Frontal cortex (tissue), 4 donors: ENCODE measurements around the gene ARIH2. TPM values are rescaled to one million over a fixed set of nuclear protein-coding genes. Genes with fewer than 3 reads are reported as not detected.

ENCODE experiments used
- DNase-seq, 2 donors: peaks; one replicate each; pipeline ENCODE4 v3.0.0; 2012; ENCODE audit warnings: low spot score in 2 of 2
- FAIRE-seq: peaks from 2 replicates; lab custom pipeline; 2012; peaks lifted over from hg19 to GRCh38; lab: Jason Lieb, UNC
- small RNA-seq: library from RNA; depleted of rRNA; stranded (forward); fragments of <200 nt; gene quantifications from one replicate; pipeline ENCODE3, GENCODE V24; 2014
- total RNA-seq: library from RNA; depleted of rRNA; stranded (reverse); fragments of >200 nt; gene quantifications from one replicate; pipeline ENCODE4 v1.2.3, GENCODE V29; 2014
- donor health status: control.
- donor health status: control.
- donor health status: control.

ARIH2 gene
- total RNA-seq, 1 donor from 2014 or later: 59.1 TPM

GRCh38 chr3:49028673-49029562 lies 110.3 kb downstream of the ARIH2 start, which contains the start of gene IMPDH2:
Gene IMPDH2 (minus strand): TSS chr3:49029398. CDS start chr3:49029350, 48 bp downstream.
- peak; percentile 81 to 88 for DNase-seq
- FAIRE-seq: no peak

- no peak for FAIRE-seq
- no peak for DNase-seq
Measured at GRCh38 chr3:49029563-49029884, 110.9 kb downstream of the ARIH2 start.

GRCh38 chr3:49030321-49030720 lies 111.7 kb downstream of the ARIH2 start:
- DNase-seq: no peak
- FAIRE-seq: no peak

GRCh38 chr3:49032646-49033304 lies 114.1 kb downstream of the ARIH2 start:
- DNase-seq (no peak), FAIRE-seq (no peak)

- FAIRE-seq (no peak), DNase-seq (no peak)
Measured at GRCh38 chr3:49034650-49035049, 116.0 kb downstream of the ARIH2 start.

GRCh38 chr3:49035281-49035680 lies 116.6 kb downstream of the ARIH2 start:
- FAIRE-seq (no peak), DNase-seq (no peak)

Small RNA genes within 50 kb of the gene (small RNA-seq; reads per million reads assigned to genes)
- gene MIR191 (3,650 reads per million, percentile 100 among the genes with 10 or more reads in this experiment), gene MIR425 (53.8 reads per million, percentile 98 among the genes with 10 or more reads in this experiment)

Other genes starting within 250 kb of the ARIH2 start
- gene NCKIPSD, start 232.9 kb upstream of the ARIH2 start, total RNA-seq: 6.1 TPM
- gene IP6K2, start 201.6 kb upstream of the ARIH2 start, total RNA-seq: 94.2 TPM
- gene PRKAR2A, start 71.0 kb upstream of the ARIH2 start, total RNA-seq: 32.2 TPM
- 9.0 TPM for gene SLC25A20, start 20.0 kb upstream of the ARIH2 start, total RNA-seq
- 53.8 TPM for gene P4HTM, start 71.4 kb downstream of the ARIH2 start, total RNA-seq
- 111 TPM for gene WDR6, start 88.5 kb downstream of the ARIH2 start, total RNA-seq
- gene DALRD3, start 99.7 kb downstream of the ARIH2 start, total RNA-seq: 51.4 TPM
- gene NDUFAF3, start 103.3 kb downstream of the ARIH2 start, total RNA-seq: 31.8 TPM
- 190 TPM for gene IMPDH2, start 110.6 kb downstream of the ARIH2 start, total RNA-seq
- 148 TPM for gene QRICH1, start 175.2 kb downstream of the ARIH2 start, total RNA-seq
- 179 TPM for gene QARS1, start 185.9 kb downstream of the ARIH2 start, total RNA-seq
- 44.8 TPM for gene USP19, start 202.0 kb downstream of the ARIH2 start, total RNA-seq
- 30.2 TPM for gene LAMB2, start 214.2 kb downstream of the ARIH2 start, total RNA-seq
- gene CCDC71, start 247.5 kb downstream of the ARIH2 start, total RNA-seq: 17.9 TPM